Erythroblast (primary cell): Measurements from ENCODE around the gene ALS2.

Source experiments
- GATA1 ChIP-seq: IDR thresholded peaks from 2 replicates; pipeline ENCODE4 v1.6.1; 2011; ENCODE audit warnings: low read depth, mild to moderate bottlenecking, control low read depth, low read length, moderate library complexity
- POLR2A ChIP-seq: IDR thresholded peaks from 2 replicates; pipeline ENCODE4 v1.6.1; 2011; ENCODE audit warnings: mild to moderate bottlenecking, low read length

GRCh38 chr2:201777869-201778268 is 2.9 kb downstream of the ALS2 start:
- no peak for TF ChIP-seq POLR2A
- no peak for TF ChIP-seq GATA1
